ENCODE results near the gene CA14.

GRCh38 chr1:150261367-150261766 lies 3.8 kb downstream of the CA14 start:
- no peak for TF ChIP-seq EZH2 (optimal IDR thresholded peaks at IDR 0.05; ENCODE audit: low read depth, low read length)
- no peak for TF ChIP-seq CTCF (IDR thresholded peaks at IDR 0.05; ENCODE audit: low read length)
- TF ChIP-seq EZH2phosphoT487 (IDR thresholded peaks at IDR 0.05; ENCODE audit: low read length) = no peak
